Endothelial cell of umbilical vein (primary cell): ENCODE results near the gene GALNT17. TPM values are rescaled to one million over a fixed set of nuclear protein-coding genes. Genes with fewer than 3 reads are reported as not detected.

Source experiments
- BruUV-seq: library from RNA; stranded (reverse); fragments of 400-500 nt; replicated peaks from 2 replicates; lab custom pipeline; 2021; lab: Mats Ljungman, UMichigan
- CTCF ChIA-PET: fragments of 300-600, 350-600 bp; sonication (Branson Sonifier 250); formaldehyde crosslinking; loops from one replicate; lab custom pipeline; 2021; ENCODE audit warnings: antibody characterized with exemption, inconsistent platforms; lab: Charles Lee
- POLR2A ChIA-PET: fragments of 300-600, 350-600 bp; sonication (Branson Sonifier 250); formaldehyde crosslinking; loops from one replicate; lab custom pipeline; 2021; ENCODE audit warnings: antibody characterized with exemption, inconsistent platforms; lab: Charles Lee
- DNase-seq: peaks from one replicate; pipeline ENCODE4 v3.0.0-alpha.2; 2011; ENCODE audit warnings: low read depth, low spot score
- FAIRE-seq: peaks from 2 replicates; lab custom pipeline; 2011; peaks lifted over from hg19 to GRCh38; lab: Jason Lieb, UNC
- H2AFZ ChIP-seq: 2 replicates; pipeline ENCODE4 v1.6.0; 2012; ENCODE audit warnings: low read depth, low read length, control low read depth, inconsistent platforms
- H3K27ac ChIP-seq: 2 replicates; pipeline ENCODE4 v1.5.1; 2011; ENCODE audit warnings: low read depth, mild to moderate bottlenecking, control low read depth, low read length, moderate library complexity; ENCODE audit not compliant: insufficient read depth
- H3K27me3 ChIP-seq, 2 experiments: 2 replicates each; pipeline versions ENCODE4 v1.6.0 to v1.6.1; 2011; ENCODE audit warnings: low read length in 2 of 2, mixed read lengths in 1 of 2; ENCODE audit not compliant: control insufficient read depth in 2 of 2, insufficient read depth in 2 of 2
- H3K36me3 ChIP-seq, 2 experiments: 2 replicates in 1 of 2; 3 replicates in 1 of 2; pipeline ENCODE4 v1.5.1; 2011; ENCODE audit warnings: low read length in 2 of 2, mild to moderate bottlenecking in 1 of 2, moderate library complexity in 1 of 2; ENCODE audit not compliant: control insufficient read depth in 2 of 2, insufficient read depth in 2 of 2; ENCODE audit errors: extremely low read depth in 1 of 2
- H3K4me1 ChIP-seq: 3 replicates; pipeline ENCODE4 v1.5.1; 2011; ENCODE audit warnings: mild to moderate bottlenecking, low read length; ENCODE audit not compliant: control insufficient read depth, insufficient read depth; ENCODE audit errors: extremely low read depth
- H3K4me2 ChIP-seq: 2 replicates; pipeline ENCODE4 v1.6.1; 2011; ENCODE audit warnings: low read length, control low read depth, mixed read lengths; ENCODE audit not compliant: insufficient read depth
- H3K4me3 ChIP-seq, 3 experiments: fragments of 200-600 bp in 1 of 3; sonication (generic), shearing (Covaris generic) in 1 of 3; replicated peaks in 1 of 3; 2 replicates each; pipeline ENCODE4 v1.5.1; 2011 to 2016; ENCODE audit warnings: control low read depth in 3 of 3, low read length in 3 of 3, mild to moderate bottlenecking in 2 of 3, inconsistent platforms in 1 of 3, low read depth in 1 of 3, moderate library complexity in 1 of 3; ENCODE audit not compliant: insufficient read depth in 1 of 3
- H3K79me2 ChIP-seq: 2 replicates; pipeline ENCODE4 v1.6.0; 2012; ENCODE audit warnings: low read length, inconsistent platforms; ENCODE audit not compliant: control insufficient read depth, insufficient read depth
- H3K9ac ChIP-seq: replicated peaks from 2 replicates; pipeline ENCODE3; 2011; ENCODE audit warnings: low read length, control low read depth; ENCODE audit not compliant: insufficient read depth; ENCODE audit errors: extremely low read depth
- H3K9me1 ChIP-seq: replicated peaks from 3 replicates; pipeline ENCODE4 v1.6.0; 2011; ENCODE audit warnings: mild to moderate bottlenecking, low read length; ENCODE audit not compliant: control insufficient read depth, insufficient read depth; ENCODE audit errors: extremely low read depth
- H3K9me3 ChIP-seq: replicated peaks from 2 replicates; pipeline ENCODE4 v1.5.1; 2012; ENCODE audit warnings: low read length, inconsistent platforms; ENCODE audit not compliant: control insufficient read depth, insufficient read depth
- H4K20me1 ChIP-seq: replicated peaks from 2 replicates; pipeline ENCODE3; 2011; ENCODE audit warnings: mild to moderate bottlenecking, low read length; ENCODE audit not compliant: control insufficient read depth, insufficient read depth; ENCODE audit errors: extremely low read depth
- EZH2 ChIP-seq: IDR thresholded peaks from 2 replicates; pipeline ENCODE4 v1.6.1; 2012; ENCODE audit warnings: borderline replicate concordance, low read depth, mild to moderate bottlenecking, moderate library complexity, low read length, inconsistent platforms; ENCODE audit not compliant: severe bottlenecking
- FOS ChIP-seq: IDR thresholded peaks from 2 replicates; pipeline ENCODE4 v1.6.1; 2011; ENCODE audit warnings: mild to moderate bottlenecking, low read length, moderate library complexity, borderline replicate concordance; ENCODE audit not compliant: insufficient read depth
- GATA2 ChIP-seq: IDR thresholded peaks from 2 replicates; pipeline ENCODE4 v1.7.0; 2011; ENCODE audit warnings: low read depth, mild to moderate bottlenecking, moderate library complexity, mixed read lengths, low read length; ENCODE audit not compliant: insufficient read length, insufficient read depth
- JUN ChIP-seq: IDR thresholded peaks from 2 replicates; pipeline ENCODE4 v1.6.1; 2011; ENCODE audit warnings: borderline replicate concordance, low read depth; ENCODE audit not compliant: insufficient read length, insufficient read depth
- MYC ChIP-seq: IDR thresholded peaks from one replicate; pipeline ENCODE4 v1.6.1; 2011; ENCODE audit warnings: mild to moderate bottlenecking, low read depth, low read length
- POLR2A ChIP-seq: IDR thresholded peaks from 2 replicates; pipeline ENCODE4 v1.6.1; 2012; ENCODE audit warnings: low read depth, mild to moderate bottlenecking, control low read depth, low read length
- POLR2AphosphoS5 ChIP-seq: IDR thresholded peaks from 2 replicates; pipeline ENCODE4 v1.6.1; 2012; ENCODE audit warnings: low read depth, mild to moderate bottlenecking, control low read depth, low read length, moderate library complexity; ENCODE audit not compliant: insufficient read depth
- dilution Hi-C: fragments of 300-500 bp; cut with MboI; formaldehyde crosslinking; loops from one replicate; pipeline ENCODE4 v1.15.0; 2019; ENCODE audit warnings: low sequenced_read_pairs; ENCODE audit not compliant: extremely low pct_ligation_motif_present
- intact Hi-C: fragments of 100-400 bp; cut with micrococcal nuclease; formaldehyde crosslinking; loops from one replicate; pipeline ENCODE4 v1.10.0; 2022
- polyA plus RNA-seq, 4 experiments: library from polyadenylated mRNA; depleted of rRNA in 3 of 4; stranded (reverse) in 3 of 4; unstranded in 1 of 4; fragments of >200 nt; gene quantifications; 2 replicates each; pipeline versions ENCODE4 v1.2.1 to v1.2.3, GENCODE V29; 2011 to 2012; ENCODE audit warnings: missing spikeins in 1 of 4
- total RNA-seq: library from RNA; stranded (reverse); gene quantifications from 2 replicates; pipeline ENCODE4 v1.2.3, GENCODE V29; 2021
- TF ChIP-seq, protein P1 (sequence below): IDR thresholded peaks from 2 replicates; pipeline ENCODE4 v1.6.1; 2011; ENCODE audit not compliant: insufficient read depth, insufficient read length
- TF ChIP-seq, protein P2 (sequence below), 2 donors: IDR thresholded peaks; 1 replicate in 1 of 2; 2 replicates in 1 of 2; pipeline ENCODE4 v1.5.1; 2011; ENCODE audit warnings: low read length in 2 of 2, mild to moderate bottlenecking in 2 of 2, moderate library complexity in 2 of 2, control low read depth in 1 of 2, inconsistent platforms in 1 of 2, low read depth in 1 of 2; ENCODE audit not compliant: insufficient read depth in 1 of 2; ENCODE audit errors: extremely low read depth in 1 of 2

The GALNT17 gene
- total and polyA plus RNA-seq, 2 donors (not counting 3 experiments of a cell fraction or from before 2014, with no cell fraction given): not detected

DNA sequence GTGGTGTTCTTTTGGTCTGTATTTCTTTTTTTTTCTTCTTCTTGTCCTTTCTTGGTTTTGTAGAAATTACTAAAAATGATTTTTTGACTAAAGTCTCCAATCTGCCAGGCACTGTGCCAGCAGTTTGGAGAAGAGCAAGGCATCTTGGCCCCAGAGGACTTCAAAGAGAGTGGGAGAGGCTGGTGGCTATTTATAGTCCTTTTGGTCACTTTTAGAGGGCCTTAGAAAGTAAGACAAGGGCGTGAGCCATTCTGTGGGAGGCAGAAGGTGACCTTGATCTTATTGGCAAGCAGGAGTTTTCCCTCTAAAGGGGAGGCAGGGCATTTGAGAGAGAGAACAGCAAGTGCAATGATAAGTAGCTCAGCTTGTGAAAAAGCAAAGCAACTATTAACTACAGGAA is 211.9 kb downstream of the GALNT17 start:
- CTCF ChIA-PET: no interaction called here
- H4K20me1 ChIP-seq: no peaks in the 10 kb centered on the region
- intact Hi-C loops: no loop called here
- no peak overlapping the region for H3K9ac ChIP-seq
- H3K4me2 ChIP-seq: no peak overlapping the region
- H3K79me2 ChIP-seq: no peaks in the 10 kb centered on the region
- no peaks in the 10 kb centered on the region for H3K27me3 ChIP-seq
- FAIRE-seq (no peak), DNase-seq (no peak)
- peaks cover 6% of the 10 kb centered on the region for H3K9me3 ChIP-seq
- no peaks in the 10 kb centered on the region for H3K9me1 ChIP-seq
- dilution Hi-C loops: no loop called here
- no peak overlapping the region for H3K4me3 ChIP-seq
- H3K36me3 ChIP-seq: no peaks in the 10 kb centered on the region
- no peaks in the 10 kb centered on the region for H3K4me1 ChIP-seq
- TF ChIP-seq FOS (no peak), JUN (no peak), POLR2AphosphoS5 (no peak), MYC (no peak), GATA2 (no peak), EZH2 (no peak), POLR2A (no peak)
- TF ChIP-seq, protein P1, sequence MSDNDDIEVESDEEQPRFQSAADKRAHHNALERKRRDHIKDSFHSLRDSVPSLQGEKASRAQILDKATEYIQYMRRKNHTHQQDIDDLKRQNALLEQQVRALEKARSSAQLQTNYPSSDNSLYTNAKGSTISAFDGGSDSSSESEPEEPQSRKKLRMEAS: no peak
- TF ChIP-seq, protein P2, sequence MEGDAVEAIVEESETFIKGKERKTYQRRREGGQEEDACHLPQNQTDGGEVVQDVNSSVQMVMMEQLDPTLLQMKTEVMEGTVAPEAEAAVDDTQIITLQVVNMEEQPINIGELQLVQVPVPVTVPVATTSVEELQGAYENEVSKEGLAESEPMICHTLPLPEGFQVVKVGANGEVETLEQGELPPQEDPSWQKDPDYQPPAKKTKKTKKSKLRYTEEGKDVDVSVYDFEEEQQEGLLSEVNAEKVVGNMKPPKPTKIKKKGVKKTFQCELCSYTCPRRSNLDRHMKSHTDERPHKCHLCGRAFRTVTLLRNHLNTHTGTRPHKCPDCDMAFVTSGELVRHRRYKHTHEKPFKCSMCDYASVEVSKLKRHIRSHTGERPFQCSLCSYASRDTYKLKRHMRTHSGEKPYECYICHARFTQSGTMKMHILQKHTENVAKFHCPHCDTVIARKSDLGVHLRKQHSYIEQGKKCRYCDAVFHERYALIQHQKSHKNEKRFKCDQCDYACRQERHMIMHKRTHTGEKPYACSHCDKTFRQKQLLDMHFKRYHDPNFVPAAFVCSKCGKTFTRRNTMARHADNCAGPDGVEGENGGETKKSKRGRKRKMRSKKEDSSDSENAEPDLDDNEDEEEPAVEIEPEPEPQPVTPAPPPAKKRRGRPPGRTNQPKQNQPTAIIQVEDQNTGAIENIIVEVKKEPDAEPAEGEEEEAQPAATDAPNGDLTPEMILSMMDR (IDR thresholded peaks at IDR 0.05; ENCODE audit: extremely low read depth in 1 of 2, insufficient read depth in 1 of 2, low read depth in 1 of 2, low read length in 2 of 2): no peak
- no peak overlapping the region for H2AFZ ChIP-seq
- BruUV-seq: no TSS peak
- no peak overlapping the region for H3K27ac ChIP-seq
- POLR2A ChIA-PET: no interaction called here
